ENCODE results near the gene TPCN2. TPM values are rescaled to one million over a fixed set of nuclear protein-coding genes. Genes with fewer than 3 reads are reported as not detected.

TPCN2 gene
- total RNA-seq, 1 donor from 2014 or later: 14.2 TPM

DNA sequence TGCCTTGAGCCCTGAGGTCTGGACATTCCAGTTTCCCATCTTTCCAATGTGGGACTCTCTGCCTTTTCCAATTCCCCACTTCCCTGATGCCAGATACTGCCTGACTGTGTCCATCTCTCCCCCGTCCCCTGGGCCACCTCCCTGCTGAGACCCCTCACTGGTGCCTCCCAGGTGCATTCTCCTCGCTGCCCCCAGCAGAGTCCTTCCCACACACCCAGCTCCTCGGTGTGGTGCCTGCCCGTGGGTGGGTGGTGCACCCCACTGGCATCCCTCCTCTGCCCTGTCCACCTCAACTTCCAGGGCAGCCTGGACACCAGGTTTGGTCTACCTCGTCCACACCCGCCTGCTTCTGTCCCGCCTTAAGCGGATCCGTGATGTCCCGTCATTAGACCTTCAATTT is 30.8 kb upstream of the TPCN2 start:
- TF ChIP-seq CTCF (conservative IDR thresholded peaks at IDR 0.05): no peak
- H3K9me3 Mint-ChIP-seq: peaks cover 4% of the 10 kb centered on the region
- no peaks in the 10 kb centered on the region for H3K36me3 Mint-ChIP-seq (ENCODE audit: low read depth)
- no peak overlapping the region for H3K4me3 Mint-ChIP-seq
- peaks cover 12% of the 10 kb centered on the region for H3K27me3 Mint-ChIP-seq (ENCODE audit: low read depth)
- no peak for DNase-seq (ENCODE audit: low read depth, low spot score)
- no peak overlapping the region for H3K27ac Mint-ChIP-seq (ENCODE audit: unreplicated experiment)
- no peaks in the 10 kb centered on the region for H3K4me1 Mint-ChIP-seq

DNA sequence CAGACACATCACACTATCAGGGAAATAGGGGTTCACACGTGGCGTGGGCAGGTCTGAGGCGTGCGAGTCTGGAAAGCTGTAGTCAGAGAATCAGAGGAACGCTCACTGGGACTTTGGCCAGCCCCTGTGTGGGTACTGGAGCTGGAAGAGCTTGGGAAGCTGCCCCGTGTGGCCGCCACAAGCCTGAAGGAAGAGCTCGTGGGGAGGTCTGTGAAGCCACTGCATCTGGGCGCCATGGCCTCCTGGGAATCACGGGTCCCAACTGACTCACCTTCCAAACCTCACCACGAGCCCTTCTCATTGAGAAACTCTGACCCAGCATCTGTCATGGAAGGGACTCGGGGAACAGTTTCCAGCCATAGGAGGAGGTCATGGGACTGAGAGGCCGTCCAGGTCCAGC is 29.8 kb upstream of the TPCN2 start:
- Mint-ChIP-seq H3K27me3 (ENCODE audit: low read depth) (peaks cover 5% of the 10 kb centered on the region), H3K9me3 (peaks cover 4% of the 10 kb centered on the region), H3K4me1 (no peaks in the 10 kb centered on the region), H3K36me3 (ENCODE audit: low read depth) (no peaks in the 10 kb centered on the region), H3K4me3 (no peak overlapping the region), H3K27ac (ENCODE audit: unreplicated experiment) (no peak overlapping the region)
- no peak for DNase-seq (ENCODE audit: low read depth, low spot score)
- TF ChIP-seq CTCF (conservative IDR thresholded peaks at IDR 0.05): no peak

- Mint-ChIP-seq H3K36me3 (ENCODE audit: low read depth) (no peaks in the 10 kb centered on the region), H3K4me3 (no peak overlapping the region), H3K27ac (ENCODE audit: unreplicated experiment) (no peak overlapping the region), H3K27me3 (ENCODE audit: low read depth) (no peaks in the 10 kb centered on the region), H3K9me3 (peaks cover under 1% of the 10 kb centered on the region), H3K4me1 (no peaks in the 10 kb centered on the region)
- DNase-seq (ENCODE audit: low read depth, low spot score): no peak
- no peak for TF ChIP-seq CTCF (conservative IDR thresholded peaks at IDR 0.05)
Observed at GRCh38 chr11:69022260-69022659, 26.5 kb upstream of the TPCN2 start.

- H3K4me3 Mint-ChIP-seq: no peak overlapping the region
- TF ChIP-seq CTCF (conservative IDR thresholded peaks at IDR 0.05): no peak
- H3K36me3 Mint-ChIP-seq (ENCODE audit: low read depth): no peaks in the 10 kb centered on the region
- H3K9me3 Mint-ChIP-seq: no peaks in the 10 kb centered on the region
- H3K27me3 Mint-ChIP-seq (ENCODE audit: low read depth): no peaks in the 10 kb centered on the region
- no peaks in the 10 kb centered on the region for H3K4me1 Mint-ChIP-seq
- H3K27ac Mint-ChIP-seq (ENCODE audit: unreplicated experiment): peak overlapping the region; percentile 12
- no peak for DNase-seq (ENCODE audit: low read depth, low spot score)
Observed at GRCh38 chr11:69024509-69024908, 24.2 kb upstream of the TPCN2 start.

DNA sequence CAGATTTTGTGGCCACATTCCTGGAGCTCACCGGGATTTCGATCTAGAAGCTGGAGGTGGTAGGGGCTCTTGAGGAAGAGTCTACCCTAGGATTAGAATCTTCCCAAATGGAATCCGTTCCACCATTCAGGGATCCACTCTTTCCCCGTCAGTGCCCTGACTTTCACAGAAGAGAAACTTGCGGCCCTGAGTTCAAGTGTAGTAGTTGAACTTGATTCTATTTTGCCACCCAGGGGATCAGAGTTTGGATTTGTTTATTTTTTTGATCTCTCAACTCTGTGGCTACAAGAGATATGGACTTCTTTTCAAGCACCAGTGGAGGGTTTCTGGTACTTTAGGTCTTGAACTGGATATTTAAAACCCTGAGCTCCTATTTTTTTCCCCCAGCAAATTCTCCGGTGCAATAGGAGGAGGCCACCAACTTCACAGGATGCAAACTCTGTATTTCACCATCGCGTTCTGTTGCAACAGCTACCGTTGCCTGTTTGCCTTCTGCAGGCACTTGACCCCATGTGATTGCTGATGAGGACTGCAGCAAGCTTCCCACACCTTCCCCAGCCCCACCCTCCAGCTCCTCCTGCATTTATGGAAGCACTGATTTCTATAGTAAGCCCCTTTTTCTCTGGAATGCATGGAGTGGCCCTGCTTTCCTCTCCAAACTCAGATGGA is 20.9 kb upstream of the TPCN2 start:
- Mint-ChIP-seq H3K36me3 (ENCODE audit: low read depth) (no peaks in the 10 kb centered on the region), H3K27ac (ENCODE audit: unreplicated experiment) (no peak overlapping the region), H3K27me3 (ENCODE audit: low read depth) (no peaks in the 10 kb centered on the region), H3K4me3 (no peak overlapping the region), H3K9me3 (no peaks in the 10 kb centered on the region), H3K4me1 (no peaks in the 10 kb centered on the region)
- DNase-seq (ENCODE audit: low read depth, low spot score): no peak
- no peak for TF ChIP-seq CTCF (conservative IDR thresholded peaks at IDR 0.05)

All from neural crest cell (in vitro differentiated cells).